HEK293 (cell line): ENCODE results near the gene TCP11.

Experiments
- CTCF ChIA-PET: fragments of 350-600 bp; formaldehyde crosslinking; extraction: SDS; loops from one replicate; lab custom pipeline; 2021; ENCODE audit warnings: antibody characterized with exemption; lab: Yijun Ruan, JAX
- POLR2A ChIA-PET: fragments of 300-600 bp; formaldehyde crosslinking; extraction: SDS; loops from one replicate; lab custom pipeline; 2020; ENCODE audit warnings: antibody characterized with exemption, inconsistent platforms; lab: Yijun Ruan, JAX
- H3K27ac ChIP-seq: fragments of 200-500 bp; sonication (Bioruptor generic); 2 replicates; pipeline ENCODE4 v1.5.1; 2014; ENCODE audit warnings: low read depth, low read length, control low read depth, inconsistent platforms; ENCODE audit errors: extremely low read depth
- H3K36me3 ChIP-seq, 2 experiments: fragments of 200-500 bp in 1 of 2; sonication (Bioruptor generic) in 1 of 2; 1 replicate in 1 of 2; 2 replicates in 1 of 2; pipeline ENCODE4 v1.5.1; 2014 to 2017; ENCODE audit warnings: inconsistent platforms in 2 of 2, low read length in 2 of 2; ENCODE audit not compliant: control insufficient read depth in 2 of 2, insufficient read depth in 1 of 2
- H3K4me1 ChIP-seq: fragments of 200-500 bp; sonication (Bioruptor generic); 2 replicates; pipeline ENCODE4 v1.5.1; 2014; ENCODE audit warnings: mild to moderate bottlenecking, low read length, inconsistent platforms; ENCODE audit not compliant: control insufficient read depth, insufficient read depth
- H3K4me3 ChIP-seq: 2 replicates; pipeline ENCODE4 v1.5.1; 2011; ENCODE audit warnings: low read depth, mild to moderate bottlenecking, control low read depth, low read length, moderate library complexity
- H3K9me3 ChIP-seq: fragments of 200-500 bp; sonication (Bioruptor generic); 2 replicates; pipeline ENCODE4 v1.5.1; 2014; ENCODE audit warnings: low read depth, low read length, inconsistent platforms; ENCODE audit not compliant: control insufficient read depth, insufficient read depth
- CTCF ChIP-seq: fragments of 450-650 bp; formaldehyde crosslinking; IDR thresholded peaks from 2 replicates; pipeline ENCODE4 v1.5.1; 2016; ENCODE audit warnings: missing biosample characterization, missing genetic modification characterization
- MZF1 ChIP-seq: fragments of 450-650 bp; formaldehyde crosslinking; IDR thresholded peaks from 2 replicates; pipeline ENCODE4 v1.5.1; 2017; ENCODE audit warnings: missing biosample characterization, missing genetic modification characterization, borderline replicate concordance
- ZBTB1 ChIP-seq: fragments of 450-650 bp; formaldehyde crosslinking; IDR thresholded peaks from 2 replicates; pipeline ENCODE4 v1.5.1; 2016; ENCODE audit warnings: missing biosample characterization, missing genetic modification characterization
- ZIC2 ChIP-seq: fragments of 450-650 bp; formaldehyde crosslinking; IDR thresholded peaks from 2 replicates; pipeline ENCODE4 v1.5.1; 2016; ENCODE audit warnings: missing biosample characterization, missing genetic modification characterization
- ZNF140 ChIP-seq: fragments of 450-650 bp; formaldehyde crosslinking; IDR thresholded peaks from 2 replicates; pipeline ENCODE4 v1.5.1; 2016; ENCODE audit warnings: missing biosample characterization, missing genetic modification characterization
- ZNF175 ChIP-seq: fragments of 450-650 bp; formaldehyde crosslinking; IDR thresholded peaks from 2 replicates; pipeline ENCODE4 v1.5.1; 2016; ENCODE audit warnings: missing biosample characterization, missing genetic modification characterization
- ZNF266 ChIP-seq: fragments of 450-650 bp; formaldehyde crosslinking; IDR thresholded peaks from 2 replicates; pipeline ENCODE4 v1.5.1; 2016; ENCODE audit warnings: missing biosample characterization, missing genetic modification characterization, low read depth
- ZNF311 ChIP-seq: fragments of 450-650 bp; formaldehyde crosslinking; IDR thresholded peaks from 2 replicates; pipeline ENCODE4 v1.5.1; 2017; ENCODE audit warnings: missing biosample characterization, missing genetic modification characterization, borderline replicate concordance
- ZNF426 ChIP-seq: fragments of 450-650 bp; formaldehyde crosslinking; IDR thresholded peaks from 2 replicates; pipeline ENCODE4 v1.5.1; 2017; ENCODE audit warnings: missing biosample characterization, missing genetic modification characterization, mild to moderate bottlenecking, inconsistent platforms, moderate library complexity
- ZNF488 ChIP-seq: fragments of 450-650 bp; formaldehyde crosslinking; IDR thresholded peaks from 2 replicates; pipeline ENCODE4 v1.5.1; 2016; ENCODE audit warnings: missing biosample characterization, missing genetic modification characterization
- ZNF518A ChIP-seq: fragments of 450-650 bp; formaldehyde crosslinking; conservative IDR thresholded peaks from 2 replicates; pipeline ENCODE4 v1.5.1; 2016; ENCODE audit warnings: low read depth, missing biosample characterization, missing genetic modification characterization
- ZNF571 ChIP-seq: fragments of 450-650 bp; formaldehyde crosslinking; IDR thresholded peaks from 2 replicates; pipeline ENCODE4 v1.5.0; 2017; ENCODE audit warnings: missing biosample characterization, missing genetic modification characterization
- ZNF629 ChIP-seq: fragments of 450-650 bp; formaldehyde crosslinking; IDR thresholded peaks from 2 replicates; pipeline ENCODE4 v1.5.1; 2017; ENCODE audit warnings: missing biosample characterization, missing genetic modification characterization
- ZNF654 ChIP-seq: fragments of 450-650 bp; formaldehyde crosslinking; IDR thresholded peaks from 2 replicates; pipeline ENCODE4 v1.5.1; 2016; ENCODE audit warnings: low read depth, missing biosample characterization, missing genetic modification characterization
- ZNF768 ChIP-seq: fragments of 450-650 bp; formaldehyde crosslinking; IDR thresholded peaks from 2 replicates; pipeline ENCODE4 v1.5.1; 2018; ENCODE audit warnings: missing biosample characterization, mild to moderate bottlenecking, missing genetic modification characterization
- ZNF777 ChIP-seq: fragments of 450-650 bp; formaldehyde crosslinking; IDR thresholded peaks from 2 replicates; pipeline ENCODE4 v1.5.1; 2017; ENCODE audit warnings: missing biosample characterization, missing genetic modification characterization, borderline replicate concordance
- ZNF792 ChIP-seq: fragments of 450-650 bp; formaldehyde crosslinking; IDR thresholded peaks from 2 replicates; pipeline ENCODE4 v1.5.1; 2016; ENCODE audit warnings: missing biosample characterization, missing genetic modification characterization
- TF ChIP-seq, protein P1 (sequence below): fragments of 450-650 bp; formaldehyde crosslinking; IDR thresholded peaks from 2 replicates; pipeline ENCODE4 v1.5.1; 2016; ENCODE audit warnings: missing biosample characterization, missing genetic modification characterization
- TF ChIP-seq, protein P2 (sequence below): fragments of 450-650 bp; formaldehyde crosslinking; IDR thresholded peaks from 2 replicates; pipeline ENCODE4 v1.5.1; 2016; ENCODE audit warnings: missing biosample characterization, missing genetic modification characterization, borderline replicate concordance
- TF ChIP-seq, protein P3 (sequence below): fragments of 450-650 bp; formaldehyde crosslinking; IDR thresholded peaks from 2 replicates; pipeline ENCODE4 v1.5.1; 2016; ENCODE audit warnings: missing biosample characterization, missing genetic modification characterization

Gene TCP11

DNA sequence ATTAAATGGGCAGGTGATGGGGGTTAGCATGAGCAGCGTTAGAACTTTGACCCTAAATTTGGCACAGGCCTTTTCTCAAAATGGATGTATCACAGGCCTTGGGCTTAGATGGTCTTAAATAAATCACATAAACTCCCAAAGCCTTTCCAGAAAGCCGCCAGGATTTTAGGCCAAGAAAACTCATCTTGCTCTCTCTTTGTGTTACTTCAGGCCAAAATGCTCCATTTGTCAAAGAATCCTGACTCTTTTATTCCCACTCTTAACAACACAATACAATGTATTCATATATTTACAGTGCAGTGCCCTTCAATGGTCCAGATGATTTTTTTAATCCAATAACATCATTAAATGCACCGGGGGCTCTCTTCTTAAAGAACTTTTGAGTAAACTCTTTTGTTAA lies 5.9 kb upstream of the TCP11 start:
- no peak overlapping the region for H3K27ac ChIP-seq
- ChIA-PET POLR2A (interaction anchor here (0.7 to 0.8 kb wide), 2 partner anchors 48 to 94 kb away, joined by 3 read pairs; no protein-coding TSS in a partner anchor), CTCF (interaction anchor here (0.6 to 8.0 kb wide), 41 partner anchors 9 to 321 kb away, joined by 3 to 209 read pairs (median 5); partner anchors contain the start of gene SCUBE3)
- H3K36me3 ChIP-seq = no peaks in the 10 kb centered on the region
- H3K4me3 ChIP-seq = no peak overlapping the region
- TF ChIP-seq MZF1 (no peak), ZNF571 (no peak), ZNF266 (tag by site-specific recombination) (no peak), ZNF792 (no peak), ZNF311 (no peak), ZNF777 (no peak), ZBTB1 (tag by site-specific recombination) (no peak), ZNF140 (tag by site-specific recombination) (no peak), ZNF175 (tag by site-specific recombination) (no peak), ZNF488 (tag by site-specific recombination) (no peak), ZNF426 (tag by site-specific recombination) (no peak)
- TF ChIP-seq, protein P1, sequence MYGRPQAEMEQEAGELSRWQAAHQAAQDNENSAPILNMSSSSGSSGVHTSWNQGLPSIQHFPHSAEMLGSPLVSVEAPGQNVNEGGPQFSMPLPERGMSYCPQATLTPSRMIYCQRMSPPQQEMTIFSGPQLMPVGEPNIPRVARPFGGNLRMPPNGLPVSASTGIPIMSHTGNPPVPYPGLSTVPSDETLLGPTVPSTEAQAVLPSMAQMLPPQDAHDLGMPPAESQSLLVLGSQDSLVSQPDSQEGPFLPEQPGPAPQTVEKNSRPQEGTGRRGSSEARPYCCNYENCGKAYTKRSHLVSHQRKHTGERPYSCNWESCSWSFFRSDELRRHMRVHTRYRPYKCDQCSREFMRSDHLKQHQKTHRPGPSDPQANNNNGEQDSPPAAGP (tag by site-specific recombination) = no peak
- TF ChIP-seq, protein P2, sequence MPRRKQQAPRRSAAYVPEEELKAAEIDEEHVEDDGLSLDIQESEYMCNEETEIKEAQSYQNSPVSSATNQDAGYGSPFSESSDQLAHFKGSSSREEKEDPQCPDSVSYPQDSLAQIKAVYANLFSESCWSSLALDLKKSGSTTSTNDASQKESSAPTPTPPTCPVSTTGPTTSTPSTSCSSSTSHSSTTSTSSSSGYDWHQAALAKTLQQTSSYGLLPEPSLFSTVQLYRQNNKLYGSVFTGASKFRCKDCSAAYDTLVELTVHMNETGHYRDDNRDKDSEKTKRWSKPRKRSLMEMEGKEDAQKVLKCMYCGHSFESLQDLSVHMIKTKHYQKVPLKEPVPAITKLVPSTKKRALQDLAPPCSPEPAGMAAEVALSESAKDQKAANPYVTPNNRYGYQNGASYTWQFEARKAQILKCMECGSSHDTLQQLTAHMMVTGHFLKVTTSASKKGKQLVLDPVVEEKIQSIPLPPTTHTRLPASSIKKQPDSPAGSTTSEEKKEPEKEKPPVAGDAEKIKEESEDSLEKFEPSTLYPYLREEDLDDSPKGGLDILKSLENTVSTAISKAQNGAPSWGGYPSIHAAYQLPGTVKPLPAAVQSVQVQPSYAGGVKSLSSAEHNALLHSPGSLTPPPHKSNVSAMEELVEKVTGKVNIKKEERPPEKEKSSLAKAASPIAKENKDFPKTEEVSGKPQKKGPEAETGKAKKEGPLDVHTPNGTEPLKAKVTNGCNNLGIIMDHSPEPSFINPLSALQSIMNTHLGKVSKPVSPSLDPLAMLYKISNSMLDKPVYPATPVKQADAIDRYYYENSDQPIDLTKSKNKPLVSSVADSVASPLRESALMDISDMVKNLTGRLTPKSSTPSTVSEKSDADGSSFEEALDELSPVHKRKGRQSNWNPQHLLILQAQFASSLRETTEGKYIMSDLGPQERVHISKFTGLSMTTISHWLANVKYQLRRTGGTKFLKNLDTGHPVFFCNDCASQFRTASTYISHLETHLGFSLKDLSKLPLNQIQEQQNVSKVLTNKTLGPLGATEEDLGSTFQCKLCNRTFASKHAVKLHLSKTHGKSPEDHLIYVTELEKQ (tag by site-specific recombination) = no peak
- TF ChIP-seq, protein P3, sequence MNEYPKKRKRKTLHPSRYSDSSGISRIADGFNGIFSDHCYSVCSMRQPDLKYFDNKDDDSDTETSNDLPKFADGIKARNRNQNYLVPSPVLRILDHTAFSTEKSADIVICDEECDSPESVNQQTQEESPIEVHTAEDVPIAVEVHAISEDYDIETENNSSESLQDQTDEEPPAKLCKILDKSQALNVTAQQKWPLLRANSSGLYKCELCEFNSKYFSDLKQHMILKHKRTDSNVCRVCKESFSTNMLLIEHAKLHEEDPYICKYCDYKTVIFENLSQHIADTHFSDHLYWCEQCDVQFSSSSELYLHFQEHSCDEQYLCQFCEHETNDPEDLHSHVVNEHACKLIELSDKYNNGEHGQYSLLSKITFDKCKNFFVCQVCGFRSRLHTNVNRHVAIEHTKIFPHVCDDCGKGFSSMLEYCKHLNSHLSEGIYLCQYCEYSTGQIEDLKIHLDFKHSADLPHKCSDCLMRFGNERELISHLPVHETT (tag by site-specific recombination) = no peak
- peaks cover 2% of the 10 kb centered on the region; the same call in 1 of the 2 replicates for H3K4me1 ChIP-seq
- H3K9me3 ChIP-seq = no peaks in the 10 kb centered on the region

DNA sequence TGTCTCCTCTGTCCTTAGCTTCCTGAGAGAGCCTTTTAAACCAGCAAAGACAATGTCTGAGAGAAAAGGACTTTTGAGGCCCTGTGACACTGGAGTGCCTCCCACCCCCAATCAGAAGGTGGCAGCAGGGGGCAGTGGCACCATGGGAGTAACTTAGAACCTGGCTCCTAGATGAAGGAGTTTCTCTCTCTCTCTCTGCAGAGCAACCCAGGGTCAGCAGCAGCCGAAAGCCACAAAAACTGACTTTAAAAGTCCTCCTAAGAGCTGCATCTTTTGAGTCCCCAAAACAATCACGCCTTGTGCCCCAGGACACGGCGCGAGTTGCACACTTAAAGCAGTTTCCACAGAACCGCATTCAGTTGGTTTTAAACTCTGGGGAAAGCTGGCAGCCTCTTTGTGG lies 5.3 kb upstream of the TCP11 start:
- H3K27ac ChIP-seq = no peak overlapping the region
- H3K4me3 ChIP-seq = no peak overlapping the region
- H3K9me3 ChIP-seq = no peaks in the 10 kb centered on the region
- peaks cover 2% of the 10 kb centered on the region; the same call in 1 of the 2 replicates for H3K4me1 ChIP-seq
- ChIA-PET POLR2A (interaction anchor here (0.6 to 0.8 kb wide), 4 partner anchors 11 to 94 kb away, joined by 3 to 6 read pairs (median 3); no protein-coding TSS in a partner anchor), CTCF (interaction anchor here (0.5 to 8.0 kb wide), 46 partner anchors 9 to 321 kb away, joined by 3 to 209 read pairs (median 4); partner anchors contain the start of gene SCUBE3)
- no peaks in the 10 kb centered on the region for H3K36me3 ChIP-seq
- TF ChIP-seq CTCF (peak; percentile 79), ZNF768 (tag by site-specific recombination) (0 out of 2 replicates have a peak, but pooled peaks have one; percentile 9), ZNF654 (peak; percentile 79), ZNF629 (0 out of 2 replicates have a peak, but pooled peaks have one; percentile 10), ZIC2 (tag by site-specific recombination) (no peak), ZNF518A (tag by site-specific recombination) (no peak)
